Gastroesophageal sphincter (tissue), 3 donors: ENCODE measurements around the gene DDX10.

Experiments
- POLR2A ChIP-seq, 2 donors: fragments of 450-650 bp; IDR thresholded peaks; one replicate each; pipeline ENCODE4 v1.6.1; 2017; ENCODE audit warnings: antibody characterized with exemption in 2 of 2, mild to moderate bottlenecking in 2 of 2, moderate library complexity in 1 of 2
- POLR2AphosphoS5 ChIP-seq: sonication (generic); formaldehyde crosslinking; IDR thresholded peaks from one replicate; pipeline ENCODE4 v1.6.1; 2017; ENCODE audit warnings: antibody characterized with exemption
- TF ChIP-seq, protein P1 (sequence below), 4 experiments: fragments of 200-600 bp in 2 of 4; fragments of 450-650 bp in 2 of 4; sonication (generic) in 1 of 4; IDR thresholded peaks; one replicate each; pipeline ENCODE4 v1.5.1; 2017 to 2019; ENCODE audit warnings: antibody characterized with exemption in 4 of 4, mild to moderate bottlenecking in 2 of 4, moderate library complexity in 2 of 4

DNA sequence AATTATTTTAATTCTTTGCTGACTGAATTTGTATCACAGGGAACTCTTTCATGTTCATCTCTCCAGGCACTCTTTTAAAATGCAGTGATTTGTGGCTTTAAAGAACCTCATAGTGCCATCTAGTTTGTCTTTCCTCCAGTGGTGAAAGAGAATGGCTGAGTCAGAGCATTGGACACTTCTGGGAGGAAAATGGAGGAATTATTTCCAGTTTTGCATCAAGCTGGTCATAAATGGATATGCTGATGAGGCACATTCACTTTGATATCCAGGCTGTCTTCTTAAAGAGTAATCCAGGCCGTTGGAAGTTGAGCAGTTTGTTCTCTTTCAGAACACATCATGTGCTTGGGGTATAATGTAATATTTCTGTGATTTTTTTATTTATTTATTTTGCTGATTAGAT, 273.7 kb downstream of the DDX10 start:
- TF ChIP-seq POLR2A (IDR thresholded peaks at IDR 0.05) (no peak), POLR2AphosphoS5 (no peak)
- TF ChIP-seq, protein P1, sequence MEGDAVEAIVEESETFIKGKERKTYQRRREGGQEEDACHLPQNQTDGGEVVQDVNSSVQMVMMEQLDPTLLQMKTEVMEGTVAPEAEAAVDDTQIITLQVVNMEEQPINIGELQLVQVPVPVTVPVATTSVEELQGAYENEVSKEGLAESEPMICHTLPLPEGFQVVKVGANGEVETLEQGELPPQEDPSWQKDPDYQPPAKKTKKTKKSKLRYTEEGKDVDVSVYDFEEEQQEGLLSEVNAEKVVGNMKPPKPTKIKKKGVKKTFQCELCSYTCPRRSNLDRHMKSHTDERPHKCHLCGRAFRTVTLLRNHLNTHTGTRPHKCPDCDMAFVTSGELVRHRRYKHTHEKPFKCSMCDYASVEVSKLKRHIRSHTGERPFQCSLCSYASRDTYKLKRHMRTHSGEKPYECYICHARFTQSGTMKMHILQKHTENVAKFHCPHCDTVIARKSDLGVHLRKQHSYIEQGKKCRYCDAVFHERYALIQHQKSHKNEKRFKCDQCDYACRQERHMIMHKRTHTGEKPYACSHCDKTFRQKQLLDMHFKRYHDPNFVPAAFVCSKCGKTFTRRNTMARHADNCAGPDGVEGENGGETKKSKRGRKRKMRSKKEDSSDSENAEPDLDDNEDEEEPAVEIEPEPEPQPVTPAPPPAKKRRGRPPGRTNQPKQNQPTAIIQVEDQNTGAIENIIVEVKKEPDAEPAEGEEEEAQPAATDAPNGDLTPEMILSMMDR (IDR thresholded peaks at IDR 0.05): no peak
